GM21515 (cell line): ENCODE data around the gene TRAF1.
A peak's percentile ranks its signal among the peaks of the same experiment; 100 is the strongest.

Source experiments
- ATAC-seq: cut with Tn5 transposase; IDR thresholded peaks from one replicate; pipeline ENCODE4 v1.9.1; 2021; ENCODE audit not compliant: unreplicated experiment

The TRAF1 gene

DNA sequence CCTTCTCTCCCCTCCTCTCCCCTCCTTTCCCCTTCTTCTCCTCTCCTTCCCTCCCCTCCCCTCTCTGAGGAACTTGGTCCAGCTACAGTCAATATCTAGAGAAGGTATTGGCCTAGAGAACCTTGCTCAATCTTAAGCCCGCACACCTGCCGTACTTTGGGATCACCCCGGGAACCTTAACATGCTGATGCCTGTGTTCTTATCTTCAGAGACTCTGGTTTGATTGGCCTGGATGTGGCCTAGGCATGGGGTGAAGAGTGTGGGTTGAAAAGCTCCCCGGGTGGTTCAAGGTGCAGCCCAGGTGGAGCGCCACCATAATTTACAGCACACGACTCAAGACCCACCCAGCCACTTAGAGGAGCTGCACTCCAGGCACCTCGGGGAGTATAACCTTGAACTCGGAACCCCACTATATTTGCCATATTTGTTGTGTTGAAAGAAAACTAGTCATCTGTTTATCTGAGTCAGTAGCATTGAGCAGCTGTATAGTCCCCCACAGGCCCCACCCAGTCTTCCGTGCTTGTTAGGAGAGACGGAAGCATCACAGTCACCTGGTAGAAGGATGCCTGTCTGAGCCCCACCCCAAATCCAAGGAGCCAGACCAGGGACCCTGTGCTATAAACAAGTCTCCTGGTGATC is 35.2 kb downstream of the TRAF1 start:
- no peak for ATAC-seq

DNA sequence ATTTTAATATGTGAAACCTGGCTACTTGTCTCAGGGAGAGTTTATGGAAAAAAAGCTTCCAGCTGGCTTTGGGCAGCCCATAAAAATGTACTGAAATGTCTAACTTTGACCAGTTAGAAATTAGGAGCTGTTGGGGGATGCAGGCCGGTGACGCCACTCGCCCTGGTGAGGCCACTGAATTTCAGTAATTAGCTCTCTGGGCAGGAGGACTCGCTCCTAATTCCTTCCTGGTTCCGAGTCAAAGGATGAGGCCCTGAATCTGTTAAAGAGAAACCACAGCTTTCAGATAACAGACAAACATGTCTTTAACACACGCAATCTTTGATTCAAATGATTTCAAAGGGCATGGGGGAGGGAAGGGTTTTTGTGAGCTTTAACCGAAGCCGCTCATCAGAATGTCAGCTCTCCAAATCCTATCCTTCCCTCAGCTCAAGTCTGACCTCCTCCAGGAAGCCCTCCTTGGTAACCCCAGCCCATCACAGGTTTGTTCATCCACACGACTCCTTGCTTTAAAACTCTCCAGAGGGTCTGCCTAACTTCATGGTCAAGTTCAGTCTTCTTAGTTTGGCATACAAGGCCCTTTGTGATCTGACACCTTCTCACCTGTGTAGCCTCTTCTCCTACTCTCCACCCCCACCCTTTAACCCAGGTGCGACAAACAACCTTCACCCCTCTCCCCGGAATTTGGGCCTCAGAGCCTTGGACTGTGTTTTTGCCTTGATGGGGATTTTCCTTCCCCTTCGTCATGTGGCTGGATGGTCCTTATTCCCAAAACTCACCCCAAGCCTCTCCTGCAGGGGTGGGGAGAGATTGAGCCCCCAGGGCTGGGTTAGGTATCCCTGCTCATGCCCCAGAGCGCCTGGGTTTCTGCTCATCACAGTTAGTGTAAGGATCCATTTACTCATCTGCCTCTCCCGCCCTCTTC is 36.0 kb downstream of the TRAF1 start:
- ATAC-seq = no peak

DNA sequence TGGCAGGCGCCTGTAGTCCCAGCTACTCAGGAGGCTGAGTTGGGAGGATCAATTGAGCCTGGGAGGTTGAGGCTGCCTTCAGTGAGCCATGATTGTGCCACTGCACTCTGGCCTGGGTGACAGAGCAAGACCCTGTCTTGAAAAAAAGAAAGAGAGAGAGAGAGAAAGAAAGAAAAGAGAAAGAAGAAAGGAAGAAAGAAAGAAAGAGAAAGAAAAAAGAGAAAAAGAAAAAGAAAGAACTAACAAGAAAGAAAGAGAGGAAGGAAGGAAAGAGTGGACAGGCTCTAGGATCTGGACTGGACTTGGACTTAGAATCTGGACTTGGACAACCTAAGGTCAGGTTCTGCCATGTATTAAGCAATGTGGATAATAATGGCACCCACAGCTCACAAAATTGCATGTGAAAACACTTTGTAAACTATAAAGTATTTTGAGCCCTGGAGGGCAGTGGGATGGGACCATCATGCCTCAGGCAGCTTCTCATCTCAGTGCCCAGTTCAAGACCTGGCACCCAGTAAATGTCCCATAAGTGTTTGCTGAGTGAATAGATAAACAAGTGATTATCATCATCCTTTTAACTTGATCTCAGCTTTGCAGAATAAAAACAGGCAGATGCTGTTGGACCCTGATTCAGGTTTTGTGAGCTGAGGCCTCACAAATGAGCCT is 36.9 kb downstream of the TRAF1 start:
- no peak for ATAC-seq

DNA sequence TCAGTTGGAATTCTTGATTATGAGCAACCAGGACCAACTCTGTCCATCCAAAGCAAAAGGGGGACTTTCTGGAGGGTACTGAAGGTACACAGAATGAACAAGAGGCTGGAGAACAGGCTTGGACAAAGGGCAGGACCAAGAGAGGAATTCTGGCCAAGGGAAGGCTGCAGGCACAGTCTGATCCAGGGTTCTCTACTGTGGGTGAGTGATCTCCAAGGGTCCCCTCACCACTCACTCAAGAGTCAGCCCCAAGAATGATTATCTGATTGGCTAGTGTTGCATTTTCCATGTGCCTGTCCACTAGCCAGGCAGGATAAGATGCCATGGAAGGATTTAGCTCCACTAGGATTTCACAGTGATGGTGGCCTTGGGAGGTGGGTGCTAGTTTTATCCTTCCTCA is 38.0 kb downstream of the TRAF1 start:
- ATAC-seq = no peak

DNA sequence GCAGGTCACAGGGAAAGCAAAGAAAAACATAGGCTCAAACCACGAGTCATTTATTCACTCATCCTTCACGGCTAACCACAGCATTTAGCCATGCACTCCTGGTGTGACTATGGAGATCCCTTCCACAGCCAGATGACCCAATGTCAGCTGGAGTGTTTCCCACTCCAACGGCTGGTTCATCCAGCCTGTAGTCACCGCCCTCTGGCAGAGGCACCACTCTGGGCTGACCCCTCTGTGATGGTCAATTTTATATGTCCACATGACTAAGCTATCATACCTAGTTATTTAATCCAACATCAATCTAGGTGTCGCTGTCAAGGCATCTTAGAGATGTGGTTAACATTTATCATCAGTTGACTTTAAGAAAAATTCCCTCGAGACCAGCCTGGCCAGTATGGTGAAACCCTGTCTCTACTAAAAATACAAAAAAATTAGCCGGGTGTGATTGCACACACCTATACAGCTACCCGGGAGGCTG is 40.1 kb downstream of the TRAF1 start:
- ATAC-seq = no peak

DNA sequence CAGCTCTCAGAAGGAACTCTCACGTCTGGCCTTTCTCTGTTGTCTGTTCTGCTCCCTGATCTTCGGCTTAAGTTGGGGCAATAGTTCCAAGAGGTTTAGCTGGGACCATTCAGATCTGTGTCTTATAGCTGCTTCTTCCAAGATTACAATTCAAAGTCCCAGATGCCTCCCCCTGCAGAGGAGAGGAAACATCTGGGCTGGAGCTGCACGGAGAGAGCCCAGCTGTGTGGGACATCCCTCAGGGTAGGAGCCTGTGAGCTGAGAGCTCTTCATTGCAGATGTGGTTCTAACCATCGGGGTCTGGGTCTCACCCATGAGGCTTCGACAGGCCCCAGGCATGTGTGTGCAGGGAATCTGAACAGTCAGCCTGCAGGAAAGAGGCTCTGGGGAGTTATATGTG is 40.6 kb downstream of the TRAF1 start:
- ATAC-seq = no peak

DNA sequence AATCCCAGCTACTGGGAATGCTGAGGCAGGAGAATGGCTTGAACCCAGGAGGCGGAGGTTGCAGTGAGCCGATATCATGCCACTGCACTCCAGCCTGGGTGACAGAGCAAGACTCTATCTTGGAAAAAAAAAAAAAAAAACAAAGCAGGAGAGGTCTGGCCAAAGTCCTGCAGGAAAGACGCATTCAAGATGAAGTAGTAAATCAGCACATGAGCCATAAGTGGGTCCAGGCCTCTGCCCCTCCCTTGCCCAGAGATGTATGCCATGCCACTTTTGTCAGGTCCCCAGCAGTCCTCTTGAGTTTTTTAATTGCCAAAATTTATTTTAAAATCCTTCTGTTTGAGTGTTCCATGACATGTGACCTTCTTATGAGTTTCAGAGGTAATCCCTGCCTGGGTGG is 41.1 kb downstream of the TRAF1 start:
- ATAC-seq = no peak

DNA sequence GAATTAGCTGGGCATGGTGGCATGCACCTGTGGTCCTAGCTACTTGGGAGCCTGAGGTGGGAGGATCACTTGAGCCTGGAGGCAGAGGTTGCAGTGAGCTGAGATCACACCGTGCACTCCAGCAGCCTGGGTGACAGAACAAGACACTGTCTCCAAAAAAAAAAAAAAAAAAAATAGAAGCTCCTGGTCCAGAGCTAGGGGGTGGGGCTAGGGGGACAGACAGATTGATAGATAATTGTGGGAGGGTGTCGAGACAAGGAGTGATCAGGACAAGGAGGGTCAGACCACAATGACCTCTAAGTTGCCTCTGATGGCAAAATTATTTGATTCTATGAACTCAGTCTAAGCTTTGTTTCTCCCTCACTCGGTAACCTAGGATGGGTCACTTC is 43.0 kb downstream of the TRAF1 start:
- ATAC-seq = no peak

DNA sequence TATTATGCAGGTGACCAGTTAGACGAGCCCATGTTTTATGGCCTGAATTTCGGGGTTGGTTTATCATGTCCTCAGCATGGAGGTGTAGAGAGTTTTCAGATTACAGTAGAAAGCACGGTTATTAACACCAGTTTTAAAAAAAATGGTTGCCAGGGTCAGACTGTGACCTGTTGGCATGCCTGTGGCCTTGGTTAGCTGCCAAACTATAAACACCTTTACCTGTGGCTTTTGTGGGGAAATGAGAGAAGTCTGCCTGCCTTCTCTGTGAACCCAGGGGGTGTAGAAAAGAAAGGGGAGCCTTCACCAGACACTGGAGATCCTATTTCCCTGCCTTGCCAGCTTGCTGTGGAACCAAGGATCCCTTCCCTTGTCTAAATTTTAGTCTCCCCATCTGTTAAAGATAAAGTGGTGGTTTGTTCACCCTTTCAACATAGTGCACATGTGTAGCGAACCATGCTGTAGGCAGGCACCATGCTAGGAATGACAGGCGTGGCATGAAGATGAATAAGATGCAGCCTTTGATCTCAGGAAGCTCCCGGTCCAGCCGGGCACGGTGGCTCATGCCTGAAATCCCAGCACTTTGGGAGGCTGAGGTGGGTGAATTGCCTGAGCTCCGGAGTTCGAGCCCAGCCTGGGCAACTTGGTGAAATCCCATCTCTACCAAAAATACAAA is 43.5 kb downstream of the TRAF1 start:
- ATAC-seq = no peak

DNA sequence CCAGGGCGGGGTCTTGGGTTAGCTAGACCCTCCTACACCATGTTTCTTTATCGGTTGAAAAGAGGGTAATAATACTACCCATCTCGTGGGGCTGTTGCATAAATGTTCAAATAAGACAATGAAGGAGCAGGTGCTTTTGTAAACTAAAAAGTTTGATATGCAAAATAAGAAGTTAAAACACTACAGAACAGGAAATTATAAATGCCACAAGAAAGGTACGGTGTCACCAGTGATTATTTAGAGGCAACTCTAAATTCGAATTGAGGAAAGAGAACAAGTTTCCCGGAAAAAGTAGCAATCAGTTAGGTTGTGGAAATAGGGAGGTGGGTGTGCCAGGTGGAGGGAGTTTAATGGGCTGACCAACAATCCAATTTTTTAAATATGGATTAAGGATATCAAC is 47.1 kb downstream of the TRAF1 start:
- no peak for ATAC-seq

DNA sequence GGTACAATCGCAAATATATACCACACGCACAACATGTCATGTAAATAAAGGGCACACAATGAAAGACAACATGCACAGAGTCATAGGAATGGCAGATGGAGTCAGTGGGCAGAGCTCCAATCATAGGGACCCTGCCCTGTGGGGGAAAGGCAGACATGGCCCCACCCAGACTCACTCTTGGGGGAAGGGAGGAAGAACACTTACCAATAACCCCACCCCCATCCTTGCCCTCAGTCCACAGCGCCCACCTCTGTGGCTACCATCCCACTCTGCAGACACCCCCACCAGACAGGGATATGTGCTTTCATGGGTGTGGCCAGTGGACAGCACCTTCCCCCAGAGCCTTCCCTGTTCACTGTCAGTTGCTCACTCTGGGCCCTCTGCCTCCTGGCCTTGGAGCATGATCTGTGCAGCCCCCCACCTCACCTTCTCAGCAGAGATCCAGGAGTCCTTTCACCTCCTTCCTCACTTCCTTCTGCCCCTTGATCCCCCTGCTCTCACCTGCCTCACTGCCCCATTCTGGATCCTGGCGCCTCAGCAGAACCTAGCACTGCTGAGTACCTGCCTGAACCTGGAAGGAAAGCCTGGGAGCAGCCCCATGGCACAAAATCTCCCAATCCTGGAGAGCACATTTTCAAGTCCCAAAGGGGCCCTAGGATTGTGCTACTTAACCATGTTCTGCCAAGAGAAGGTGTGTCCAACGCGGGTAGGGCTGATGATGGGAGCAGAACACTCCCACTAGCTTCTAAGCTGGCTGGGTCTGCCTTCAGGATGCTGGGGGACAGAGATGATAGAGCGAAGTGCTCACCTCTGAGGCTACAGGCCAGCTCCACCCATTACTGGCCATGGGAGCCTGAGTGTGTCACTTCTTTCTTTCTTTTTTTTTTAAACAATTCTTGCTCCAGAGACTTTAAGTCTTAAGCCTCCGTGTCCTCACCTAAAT is 48.1 kb downstream of the TRAF1 start:
- no peak for ATAC-seq

DNA sequence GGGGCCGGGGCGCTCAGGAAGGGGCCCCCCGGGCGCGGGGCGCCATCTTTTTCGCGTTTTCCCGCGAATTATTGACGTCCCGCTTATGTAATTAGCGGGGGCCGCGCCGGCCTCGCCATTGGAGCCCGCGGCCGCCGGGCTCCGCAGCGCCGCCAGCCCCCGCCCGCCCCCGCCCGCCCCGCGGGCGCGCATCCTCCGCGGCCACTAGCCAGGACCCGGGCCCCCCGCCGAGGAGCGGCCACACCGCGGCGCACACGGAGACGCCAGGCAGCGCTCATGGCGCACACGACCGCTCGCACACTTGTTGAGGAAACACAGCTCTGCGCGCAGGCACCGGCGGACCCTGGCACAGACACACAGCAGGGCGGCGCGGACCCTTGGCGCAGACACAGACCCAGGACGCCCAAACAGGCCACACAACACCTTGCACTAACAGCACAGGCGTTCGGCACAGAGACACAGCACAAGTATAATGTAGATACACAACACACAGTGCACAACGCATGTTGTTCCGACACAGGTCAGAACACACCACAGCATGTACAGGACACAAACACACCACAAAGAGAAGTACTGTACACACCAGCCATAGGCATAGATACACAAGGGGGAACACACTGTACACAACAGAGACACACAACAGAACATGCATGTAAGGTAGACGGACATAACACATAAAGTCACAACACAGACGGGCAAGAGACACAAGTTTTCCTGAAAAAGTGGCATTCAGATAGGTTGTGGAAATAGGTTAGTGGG is 49.1 kb downstream of the TRAF1 start:
- ATAC-seq = peak; percentile 37

DNA sequence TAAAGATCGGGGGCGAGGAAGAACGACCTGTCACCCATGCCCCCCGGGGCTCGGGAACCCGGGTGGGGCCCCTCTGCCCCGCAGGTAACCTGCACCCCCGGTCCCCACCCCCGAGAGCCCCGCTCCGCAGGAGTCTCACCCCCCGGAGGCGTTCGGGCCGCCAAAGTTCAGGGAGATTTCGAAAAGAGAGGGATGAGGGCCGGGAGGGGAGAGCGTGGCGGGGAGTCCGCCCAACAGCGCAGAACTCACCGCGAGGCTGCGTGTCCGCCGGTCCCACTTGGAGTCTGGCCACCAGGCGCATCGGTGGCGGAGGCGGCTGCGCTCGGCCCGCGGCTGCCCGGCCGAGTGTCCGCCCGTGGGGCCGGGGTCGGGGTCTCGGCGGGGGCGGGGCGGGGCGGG is 49.8 kb downstream of the TRAF1 start, which contains the start of gene PHF19:
Gene PHF19 (minus strand): TSS at position 347 of the 399 bp plus-strand sequence. CDS start 2,447 bp downstream, outside the sequence.
- no peak for ATAC-seq

DNA sequence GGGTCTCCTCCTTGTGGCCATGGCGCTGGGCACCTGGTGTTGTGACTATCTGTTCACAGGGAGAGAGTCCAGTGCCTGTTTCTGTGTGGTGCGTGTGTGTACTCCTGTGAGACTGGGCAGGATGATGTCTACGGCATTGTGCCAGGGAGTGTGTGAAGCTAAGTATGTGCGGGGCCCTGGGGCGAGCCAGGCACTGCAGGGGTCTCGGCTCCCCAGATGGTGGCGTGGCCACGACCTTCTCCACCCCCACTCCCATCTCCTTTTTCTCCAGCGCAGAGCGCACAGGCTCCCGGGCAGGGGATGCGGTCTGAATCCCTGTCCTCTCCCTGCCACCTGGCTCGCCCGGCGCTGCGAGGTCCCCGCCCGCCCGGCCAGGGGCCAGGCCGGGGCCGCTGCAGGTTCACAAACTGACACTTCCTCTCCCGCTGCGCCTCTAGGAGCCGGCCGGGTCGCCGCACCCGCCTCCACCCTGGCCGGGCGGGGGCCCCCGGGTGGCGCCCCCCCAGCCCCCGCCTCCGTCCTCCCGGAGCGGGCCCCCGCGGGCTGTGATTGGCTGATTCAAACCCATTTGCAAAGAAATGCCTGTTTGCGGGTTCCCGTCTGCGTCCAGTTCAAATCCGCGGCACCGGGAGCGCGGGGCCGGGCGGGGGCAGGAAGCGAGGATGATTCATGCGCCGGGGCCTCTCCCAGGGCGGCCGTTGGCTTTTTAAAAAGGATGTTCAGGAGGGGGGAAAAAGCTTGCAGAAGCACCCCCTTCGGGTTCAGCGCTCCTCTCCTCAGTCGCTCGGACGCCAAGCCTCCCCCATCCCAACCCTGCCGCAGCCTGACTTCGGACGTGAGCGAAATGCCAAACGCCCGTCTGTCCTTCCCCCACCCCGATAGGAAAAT is 50.4 kb downstream of the TRAF1 start:
- ATAC-seq = peak; percentile 53

DNA sequence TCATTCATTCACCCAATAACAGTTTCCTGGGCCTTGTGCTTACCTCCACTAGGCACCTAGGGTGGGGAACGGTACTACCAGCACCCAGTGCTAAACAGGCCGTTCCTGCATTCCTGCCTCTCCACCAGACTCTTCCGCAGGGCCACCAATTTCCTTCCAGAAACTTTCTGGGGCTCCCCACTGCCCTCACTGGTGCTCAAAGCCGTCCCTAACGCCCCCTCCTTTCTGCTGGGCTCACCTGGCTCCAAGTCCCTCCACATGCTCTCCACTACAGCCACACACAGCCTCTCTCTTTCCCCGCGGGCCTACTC is 51.0 kb downstream of the TRAF1 start:
- ATAC-seq = no peak

DNA sequence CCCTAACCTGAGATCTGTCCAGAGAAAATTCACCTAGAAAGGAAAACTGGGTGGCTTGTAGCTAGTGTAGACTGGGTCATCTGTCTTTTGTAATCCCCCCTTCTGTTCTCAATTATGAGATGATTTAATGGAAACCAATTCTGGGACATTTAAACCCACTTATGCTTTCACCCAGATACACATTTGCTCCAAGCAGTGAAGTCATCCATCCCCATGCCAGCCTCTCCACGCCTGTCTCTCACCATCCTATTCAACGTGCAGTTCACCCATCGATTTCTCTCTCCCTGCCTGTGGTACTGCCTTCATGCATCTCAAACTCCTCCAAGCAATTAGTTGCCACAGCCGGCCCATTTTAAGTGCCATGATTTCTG is 51.4 kb downstream of the TRAF1 start:
- ATAC-seq = no peak

DNA sequence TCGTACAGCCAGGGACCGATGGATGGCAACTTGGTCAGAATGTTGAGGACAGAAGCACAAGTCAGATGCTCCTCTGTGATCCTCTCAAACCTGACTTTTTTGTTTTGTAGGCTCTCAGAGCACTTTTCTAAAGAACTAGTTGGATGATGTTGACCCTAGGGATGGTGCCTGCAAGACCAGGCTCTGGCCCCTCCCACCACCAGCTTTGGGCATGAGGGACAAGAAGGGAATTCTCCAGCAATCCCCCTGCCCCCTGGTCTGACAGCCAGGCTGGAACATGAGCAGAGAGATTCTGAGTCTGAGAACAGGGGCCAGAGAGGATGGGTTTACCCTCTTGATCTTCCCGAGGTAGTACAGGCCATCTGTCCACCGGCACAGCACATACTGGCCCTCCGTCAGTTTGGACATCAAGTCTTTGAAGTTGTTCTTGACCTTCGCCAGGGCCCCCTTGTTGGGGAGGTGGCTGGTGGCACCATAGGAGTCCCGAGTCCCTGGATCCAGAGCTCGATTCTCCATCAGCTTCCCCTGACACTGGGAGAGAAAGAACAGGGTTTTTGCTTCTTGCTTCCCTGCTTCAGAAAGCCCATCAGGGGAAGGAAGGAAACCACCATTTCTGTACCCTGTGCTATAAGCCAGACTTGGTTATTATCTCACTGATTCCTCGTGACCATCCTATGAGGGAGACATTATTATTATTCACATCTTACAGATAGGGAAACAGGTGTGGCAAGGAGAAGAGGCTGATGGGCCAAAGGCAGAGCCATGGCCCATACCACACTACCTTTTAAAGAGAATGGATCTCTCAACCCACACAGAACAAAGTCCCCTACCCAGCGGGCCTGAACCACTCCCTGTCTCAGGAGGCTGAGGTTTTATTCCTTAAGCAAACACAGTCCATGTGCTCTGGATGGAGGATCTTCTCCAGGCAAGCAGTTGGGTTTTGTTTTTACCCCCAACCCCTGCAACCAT is 52.1 kb downstream of the TRAF1 start:
- no peak for ATAC-seq
